ENCODE data around the gene PHOX2A.

Gene PHOX2A

DNA sequence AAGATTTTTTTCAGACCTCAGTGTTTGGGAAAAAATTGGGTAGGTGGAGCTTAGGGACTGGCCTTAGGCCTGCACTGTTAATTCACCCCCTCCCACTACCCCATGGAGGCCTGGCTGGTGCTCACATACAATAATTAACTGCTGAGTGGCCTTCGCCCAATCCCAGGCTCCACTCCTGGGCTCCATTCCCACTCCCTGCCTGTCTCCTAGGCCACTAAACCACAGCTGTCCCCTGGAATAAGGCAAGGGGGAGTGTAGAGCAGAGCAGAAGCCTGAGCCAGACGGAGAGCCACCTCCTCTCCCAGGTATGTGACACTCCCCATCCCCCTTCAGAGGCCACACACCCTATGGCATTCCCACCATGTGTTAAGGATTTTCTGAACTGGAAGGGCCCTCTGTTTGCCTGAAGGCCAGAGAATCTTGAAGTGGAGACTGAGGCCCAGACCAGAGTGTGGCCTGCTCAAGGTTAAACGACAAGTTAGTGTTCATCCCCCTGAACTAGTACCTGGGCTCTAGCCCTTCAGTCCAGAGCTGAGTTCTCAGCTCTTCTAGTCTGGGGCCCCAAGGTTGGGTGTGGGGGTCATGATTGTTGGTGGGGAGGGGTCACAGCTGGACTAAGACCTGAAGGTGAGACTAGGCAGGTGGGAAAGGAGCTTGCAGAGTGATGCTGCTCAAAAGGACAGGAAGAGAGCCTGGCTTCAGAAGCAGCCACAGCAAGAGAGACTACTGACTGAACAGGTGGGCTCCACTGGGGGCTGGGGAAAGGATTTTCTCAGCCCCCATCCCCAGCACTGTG lies 54.3 kb downstream of the PHOX2A start:
- DNase-seq: peak in 29 of 58 donors; percentile 3 to 62 (median 19)
